ENCODE results near the gene PTBP1.

DNA sequence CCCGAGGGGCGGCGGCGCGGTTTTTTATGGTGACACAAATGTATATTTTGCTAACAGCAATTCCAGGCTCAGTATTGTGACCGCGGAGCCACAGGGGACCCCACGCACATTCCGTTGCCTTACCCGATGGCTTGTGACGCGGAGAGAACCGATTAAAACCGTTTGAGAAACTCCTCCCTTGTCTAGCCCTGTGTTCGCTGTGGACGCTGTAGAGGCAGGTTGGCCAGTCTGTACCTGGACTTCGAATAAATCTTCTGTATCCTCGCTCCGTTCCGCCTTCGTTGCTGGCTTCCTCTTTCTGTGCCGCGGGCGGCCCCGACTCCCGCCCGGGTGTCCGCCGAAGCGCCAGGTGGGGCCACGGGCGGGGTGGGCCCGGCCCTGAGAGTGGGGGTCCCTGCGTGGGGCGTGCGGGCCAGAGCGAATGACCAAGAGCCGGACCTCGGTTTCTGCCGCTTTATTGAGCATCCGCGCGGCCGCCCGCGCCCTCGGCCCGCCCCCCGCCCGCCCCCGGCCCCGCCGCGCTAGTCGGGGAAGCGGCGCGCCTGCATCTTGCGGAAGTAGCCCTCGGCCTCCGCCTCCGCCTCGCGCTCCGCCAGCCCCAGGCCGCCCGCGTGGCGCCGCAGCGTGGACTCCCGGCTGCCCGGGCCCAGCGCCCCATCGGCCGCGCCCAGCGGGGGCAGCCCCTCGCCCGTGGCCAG is 14.9 kb downstream of the PTBP1 start:
- TF ChIP-seq POLR2A (IDR thresholded peaks at IDR 0.05), result no peak
- TF ChIP-seq, protein P1, sequence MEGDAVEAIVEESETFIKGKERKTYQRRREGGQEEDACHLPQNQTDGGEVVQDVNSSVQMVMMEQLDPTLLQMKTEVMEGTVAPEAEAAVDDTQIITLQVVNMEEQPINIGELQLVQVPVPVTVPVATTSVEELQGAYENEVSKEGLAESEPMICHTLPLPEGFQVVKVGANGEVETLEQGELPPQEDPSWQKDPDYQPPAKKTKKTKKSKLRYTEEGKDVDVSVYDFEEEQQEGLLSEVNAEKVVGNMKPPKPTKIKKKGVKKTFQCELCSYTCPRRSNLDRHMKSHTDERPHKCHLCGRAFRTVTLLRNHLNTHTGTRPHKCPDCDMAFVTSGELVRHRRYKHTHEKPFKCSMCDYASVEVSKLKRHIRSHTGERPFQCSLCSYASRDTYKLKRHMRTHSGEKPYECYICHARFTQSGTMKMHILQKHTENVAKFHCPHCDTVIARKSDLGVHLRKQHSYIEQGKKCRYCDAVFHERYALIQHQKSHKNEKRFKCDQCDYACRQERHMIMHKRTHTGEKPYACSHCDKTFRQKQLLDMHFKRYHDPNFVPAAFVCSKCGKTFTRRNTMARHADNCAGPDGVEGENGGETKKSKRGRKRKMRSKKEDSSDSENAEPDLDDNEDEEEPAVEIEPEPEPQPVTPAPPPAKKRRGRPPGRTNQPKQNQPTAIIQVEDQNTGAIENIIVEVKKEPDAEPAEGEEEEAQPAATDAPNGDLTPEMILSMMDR (IDR thresholded peaks at IDR 0.05), result no peak

Data from testis (tissue), 2 donors.